Measurements from ENCODE around the gene COL13A1. TPM values are rescaled to one million over a fixed set of nuclear protein-coding genes. Genes with fewer than 3 reads are reported as not detected.

Gene COL13A1
- total RNA-seq, 1 experiment from 2014 or later: 3.6 TPM

DNA sequence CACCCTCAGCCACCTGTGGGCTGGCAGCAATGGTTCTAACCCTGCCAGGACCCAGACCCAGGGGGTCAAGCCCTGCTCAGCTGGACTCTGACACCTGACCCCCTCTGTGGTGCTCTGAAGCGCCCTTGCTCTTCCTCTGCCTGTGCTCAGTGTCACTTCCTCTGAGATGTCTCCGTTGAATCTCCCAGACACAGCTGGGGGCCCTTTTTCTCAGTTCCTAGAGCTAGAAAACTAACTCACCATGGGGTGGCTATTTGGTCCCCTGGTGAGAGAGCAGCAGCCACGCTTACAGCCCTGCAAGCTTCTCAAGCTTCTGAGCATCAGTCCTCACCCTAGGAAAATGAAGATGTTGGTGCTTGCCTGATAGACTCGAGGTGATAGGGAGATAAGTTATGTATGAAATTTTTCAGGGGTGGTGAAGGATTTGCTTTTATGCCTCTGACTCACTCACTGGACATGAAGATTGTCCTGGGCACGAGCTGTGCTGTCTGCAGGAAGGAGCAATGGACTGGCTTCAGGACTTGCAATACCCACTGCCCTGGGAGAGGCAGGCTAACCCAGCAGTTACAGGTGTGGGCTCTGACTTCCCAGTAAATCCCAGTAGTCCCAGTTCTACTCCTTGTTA, 29.6 kb downstream of the COL13A1 start:
- Mint-ChIP-seq H3K4me1 (peaks cover 32 to 39% of the 10 kb centered on the region in 2 experiments), H3K36me3 (ENCODE audit: insufficient read depth in 1 of 3, low read depth in 3 of 3) (no peaks in the 10 kb centered on the region; a peak in 1 of 7 replicates), H3K4me3 (no peak overlapping the region), H3K9me3 (no peaks in the 10 kb centered on the region; a peak in 1 of 5 replicates), H3K27ac (no peak overlapping the region), H3K27me3 (ENCODE audit: low read depth) (peaks cover 26% of the 10 kb centered on the region)
- Histone ChIP-seq H4K5ac (ENCODE audit: insufficient read length, low read depth, low read length) (no peak overlapping the region), H2BK15ac (ENCODE audit: low read depth, low read length) (no peak overlapping the region), H3K9me3 (ENCODE audit: control insufficient read depth, low read depth, low read length) (no peaks in the 10 kb centered on the region), H3K14ac (ENCODE audit: insufficient read depth, low read length) (no peak overlapping the region), H2BK5ac (ENCODE audit: insufficient read length, low read length) (no peak overlapping the region), H4K8ac (replicated peaks; ENCODE audit: insufficient read length, low read depth, low read length) (no peak overlapping the region), H3K23me2 (ENCODE audit: insufficient read length, low read depth, low read length, poor library complexity, severe bottlenecking) (no peaks in the 10 kb centered on the region), H3K9ac (ENCODE audit: extremely low read depth, insufficient read length, low read length) (no peak overlapping the region), H4K91ac (ENCODE audit: insufficient read length, low read depth, low read length) (no peak overlapping the region), H3K4me1 (ENCODE audit: insufficient read depth, low read length) (peaks cover 4% of the 10 kb centered on the region; the same call in 1 of the 2 replicates), H2BK120ac (ENCODE audit: low read depth, low read length, poor library complexity, severe bottlenecking) (no peak overlapping the region), H3K4ac (ENCODE audit: low read depth, low read length) (no peak overlapping the region), H3K4me2 (ENCODE audit: insufficient read depth, insufficient read length, low read length) (no peak overlapping the region), H3K27me3 (ENCODE audit: insufficient read depth, low read length) (no peaks in the 10 kb centered on the region), H3K79me1 (ENCODE audit: insufficient read depth, low read depth, low read length, poor library complexity, severe bottlenecking) (no peaks in the 10 kb centered on the region), H2BK12ac (ENCODE audit: insufficient read length, low read depth, low read length) (no peak overlapping the region), H3K79me2 (ENCODE audit: insufficient read depth, low read length) (no peaks in the 10 kb centered on the region), H3K23ac (ENCODE audit: insufficient read length, low read depth, low read length) (no peak overlapping the region), H2AK5ac (ENCODE audit: insufficient read length, low read length) (no peak overlapping the region), H2AFZ (ENCODE audit: low read length) (no peak overlapping the region), H2BK20ac (ENCODE audit: low read depth, low read length, poor library complexity, severe bottlenecking) (no peak overlapping the region), H3T11ph (ENCODE audit: low read length) (no peak overlapping the region), H3K18ac (ENCODE audit: insufficient read length, low read depth, low read length) (no peak overlapping the region), H3K27ac (ENCODE audit: insufficient read length, low read depth, low read length) (no peak overlapping the region), H4K20me1 (ENCODE audit: control insufficient read depth, insufficient read depth, insufficient read length) (peaks cover 2% of the 10 kb centered on the region), H3K56ac (ENCODE audit: insufficient read length, low read depth, low read length) (no peak overlapping the region)
- TF ChIP-seq, protein P1, sequence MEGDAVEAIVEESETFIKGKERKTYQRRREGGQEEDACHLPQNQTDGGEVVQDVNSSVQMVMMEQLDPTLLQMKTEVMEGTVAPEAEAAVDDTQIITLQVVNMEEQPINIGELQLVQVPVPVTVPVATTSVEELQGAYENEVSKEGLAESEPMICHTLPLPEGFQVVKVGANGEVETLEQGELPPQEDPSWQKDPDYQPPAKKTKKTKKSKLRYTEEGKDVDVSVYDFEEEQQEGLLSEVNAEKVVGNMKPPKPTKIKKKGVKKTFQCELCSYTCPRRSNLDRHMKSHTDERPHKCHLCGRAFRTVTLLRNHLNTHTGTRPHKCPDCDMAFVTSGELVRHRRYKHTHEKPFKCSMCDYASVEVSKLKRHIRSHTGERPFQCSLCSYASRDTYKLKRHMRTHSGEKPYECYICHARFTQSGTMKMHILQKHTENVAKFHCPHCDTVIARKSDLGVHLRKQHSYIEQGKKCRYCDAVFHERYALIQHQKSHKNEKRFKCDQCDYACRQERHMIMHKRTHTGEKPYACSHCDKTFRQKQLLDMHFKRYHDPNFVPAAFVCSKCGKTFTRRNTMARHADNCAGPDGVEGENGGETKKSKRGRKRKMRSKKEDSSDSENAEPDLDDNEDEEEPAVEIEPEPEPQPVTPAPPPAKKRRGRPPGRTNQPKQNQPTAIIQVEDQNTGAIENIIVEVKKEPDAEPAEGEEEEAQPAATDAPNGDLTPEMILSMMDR (conservative IDR thresholded peaks at IDR 0.05): no peak
- DNase-seq: no peak
- WGBS (ENCODE audit: extremely low coverage, insufficient read length, low lambda C conversion rate): no CpG with 5 or more reads among the region's 5 CpGs

Data from H9 (cell line).